Measurements from ENCODE around the gene FGGY. TPM values are rescaled to one million over a fixed set of nuclear protein-coding genes. Genes with fewer than 3 reads are reported as not detected.

Gene FGGY
- total RNA-seq, 2 donors from 2014 or later = 14.6 to 24.7 TPM

DNA sequence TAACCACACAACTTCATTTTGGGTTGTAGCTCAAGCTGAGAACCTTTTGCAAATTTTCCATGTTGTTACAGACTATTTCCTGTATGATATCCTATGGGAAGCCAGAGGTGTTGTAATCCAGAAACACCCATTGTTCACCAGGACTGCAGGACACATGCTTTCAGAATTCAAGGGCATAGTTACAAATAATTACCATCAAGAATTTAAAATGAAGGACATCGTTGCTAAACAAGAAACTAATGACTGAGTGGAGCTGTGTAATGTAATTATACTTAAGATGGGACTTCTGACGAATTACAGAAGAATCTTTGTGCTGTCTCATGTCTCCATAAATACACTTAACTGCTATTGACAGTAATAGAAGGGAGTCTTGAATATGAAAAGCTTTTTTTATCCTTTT is 470.2 kb downstream of the FGGY start:
- intact Hi-C loops (cut with DNase I) = no loop called here
- DNase-seq (ENCODE audit: low spot score) = no peak

DNA sequence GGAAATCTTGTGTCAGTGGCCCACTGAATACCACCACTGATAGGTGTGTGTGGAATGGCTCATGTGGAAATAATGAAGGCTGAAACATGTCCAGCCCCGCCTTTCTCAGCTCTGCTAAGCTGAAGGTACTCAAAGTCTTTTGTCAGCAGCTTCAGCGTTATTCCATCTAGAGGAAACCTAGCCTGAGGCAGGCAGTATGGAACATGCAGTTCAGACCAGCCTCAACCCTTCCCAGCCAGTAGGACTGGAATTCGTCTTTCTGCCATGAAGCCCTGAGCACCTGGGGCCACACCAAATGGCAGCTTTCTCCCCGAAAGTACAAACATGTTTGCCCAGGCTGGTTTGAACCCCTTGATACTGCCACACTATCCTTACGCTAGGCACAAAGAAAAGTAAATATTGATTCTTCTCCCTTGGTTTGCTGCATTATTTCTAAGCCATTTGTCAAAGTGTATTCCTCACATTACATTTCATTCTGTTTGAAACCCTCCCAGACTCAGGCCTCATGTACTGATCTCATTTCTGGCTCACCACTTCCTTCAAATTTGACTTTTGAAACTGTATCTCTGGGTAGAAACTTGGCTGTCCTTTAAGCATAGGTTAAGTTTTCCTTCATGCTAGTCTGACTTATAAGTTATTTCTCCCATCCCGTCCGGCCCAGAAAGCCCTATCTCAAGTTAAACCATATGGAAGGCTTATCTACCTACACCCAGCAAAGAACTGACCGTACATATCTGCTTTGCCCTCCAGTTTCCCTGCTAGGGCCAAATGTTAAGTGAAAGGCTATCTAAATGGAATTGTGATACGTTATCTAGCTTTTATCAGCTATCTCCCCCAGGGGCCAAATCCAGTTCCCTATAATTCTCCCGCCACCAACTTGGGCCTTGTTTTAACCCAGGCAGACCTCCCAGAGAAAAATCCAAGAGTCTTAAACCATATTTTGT is 472.2 kb downstream of the FGGY start:
- no peak for DNase-seq (ENCODE audit: low spot score)
- intact Hi-C loops (cut with DNase I) = no loop called here

DNA sequence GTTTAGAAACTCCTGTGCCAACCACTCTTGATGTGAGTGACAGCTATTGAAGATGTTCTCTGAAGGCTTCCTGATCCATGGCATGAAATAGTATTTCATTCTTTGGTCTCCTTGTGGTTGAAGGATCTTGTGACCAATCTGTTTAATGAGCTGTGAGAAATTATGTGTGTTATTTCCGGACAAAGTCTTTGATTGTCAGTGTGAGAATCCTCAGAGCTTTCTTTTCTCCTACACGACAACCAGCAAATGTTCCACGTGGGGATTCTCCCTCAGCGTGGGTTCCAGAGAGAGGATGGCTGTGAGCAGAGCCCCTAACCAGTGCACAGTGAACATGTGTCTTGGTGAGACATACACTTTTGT is 472.8 kb downstream of the FGGY start:
- intact Hi-C loops (cut with DNase I) = no loop called here
- DNase-seq (ENCODE audit: low spot score) = no peak

DNA sequence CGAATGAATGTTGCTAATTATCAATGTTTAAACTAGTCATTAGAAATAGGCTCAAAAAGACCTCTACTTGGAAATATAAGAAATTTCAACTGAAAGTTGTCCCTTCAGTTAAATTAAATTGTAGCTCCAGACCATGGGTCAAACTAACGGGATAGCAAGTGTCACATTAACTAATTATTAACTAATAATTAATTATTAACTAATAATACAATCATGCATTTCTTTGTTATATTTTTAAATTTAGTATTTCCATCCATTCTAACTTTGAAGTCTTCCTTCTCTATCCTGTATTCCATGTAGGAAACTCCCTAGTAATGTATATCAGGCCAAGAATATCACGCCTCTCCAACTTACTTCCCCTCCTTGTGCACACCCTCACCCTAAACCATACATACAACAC is 474.5 kb downstream of the FGGY start:
- DNase-seq (ENCODE audit: low spot score) = no peak
- intact Hi-C loops (cut with DNase I) = no loop called here

DNA sequence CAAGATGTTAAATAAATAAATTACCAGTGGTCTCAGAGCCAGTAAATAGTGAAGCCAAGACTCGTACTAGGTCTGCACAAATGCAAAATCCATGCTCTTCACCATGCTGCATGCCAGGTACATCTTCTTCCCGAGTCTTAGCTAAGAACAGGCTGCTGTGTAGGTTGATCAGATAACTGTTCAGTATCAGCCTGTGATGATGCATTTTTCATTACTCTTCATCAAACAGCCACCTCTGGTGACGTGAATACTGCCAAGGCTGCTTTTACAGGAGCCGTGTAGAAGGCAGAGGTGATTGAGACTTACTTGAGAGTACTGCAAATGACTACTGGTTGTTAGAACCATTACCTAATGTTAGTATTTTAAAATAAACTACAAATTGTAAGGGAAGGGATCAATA is 478.6 kb downstream of the FGGY start:
- intact Hi-C loops (cut with DNase I) = no loop called here

DNA sequence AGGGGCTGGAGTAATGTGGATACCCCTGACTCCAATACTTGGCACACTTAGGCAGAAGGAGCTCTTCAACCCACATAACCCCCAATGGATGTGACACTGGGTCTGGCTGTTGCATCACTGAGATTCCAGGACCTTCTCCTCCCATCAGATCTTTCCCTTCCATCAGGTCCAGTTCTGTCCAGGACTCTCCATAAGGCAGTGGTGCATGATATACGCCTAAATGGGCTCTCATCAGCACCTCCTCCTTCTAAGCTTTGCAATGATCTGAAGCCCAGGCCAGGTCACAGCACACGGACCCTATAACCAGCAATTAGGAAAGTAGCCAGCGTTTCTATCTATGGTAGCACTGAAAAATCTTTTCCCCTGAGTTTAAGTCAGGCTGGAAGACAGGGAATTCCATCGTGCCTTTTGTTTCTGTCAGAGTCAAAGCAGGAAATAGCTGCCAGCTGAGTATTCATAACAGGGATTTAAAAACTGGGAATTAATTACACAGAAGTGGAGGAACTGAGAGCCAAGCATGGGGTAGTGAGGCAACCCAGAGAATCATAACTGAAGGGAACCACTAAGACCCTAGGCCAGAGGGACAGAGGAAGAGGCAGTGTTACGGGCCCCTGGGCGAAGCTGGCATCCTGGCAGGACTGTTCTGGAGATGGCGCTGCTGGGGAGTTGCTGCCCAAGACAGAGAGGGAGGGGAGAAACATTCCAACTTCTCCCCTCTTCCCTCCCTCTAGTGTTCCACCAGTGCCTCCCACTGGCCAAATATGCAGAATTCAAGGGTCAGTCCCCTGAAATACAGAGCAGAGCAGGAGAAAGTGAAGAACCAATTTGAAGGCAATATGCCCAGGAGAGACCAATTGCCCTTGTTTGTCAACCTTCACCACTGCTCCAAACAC is 480.3 kb downstream of the FGGY start:
- intact Hi-C loops (cut with DNase I) = no loop called here

More for the DNA sequence above, 478.6 kb downstream of the FGGY start:
- DNase-seq (ENCODE audit: low spot score) = no peak

DNA sequence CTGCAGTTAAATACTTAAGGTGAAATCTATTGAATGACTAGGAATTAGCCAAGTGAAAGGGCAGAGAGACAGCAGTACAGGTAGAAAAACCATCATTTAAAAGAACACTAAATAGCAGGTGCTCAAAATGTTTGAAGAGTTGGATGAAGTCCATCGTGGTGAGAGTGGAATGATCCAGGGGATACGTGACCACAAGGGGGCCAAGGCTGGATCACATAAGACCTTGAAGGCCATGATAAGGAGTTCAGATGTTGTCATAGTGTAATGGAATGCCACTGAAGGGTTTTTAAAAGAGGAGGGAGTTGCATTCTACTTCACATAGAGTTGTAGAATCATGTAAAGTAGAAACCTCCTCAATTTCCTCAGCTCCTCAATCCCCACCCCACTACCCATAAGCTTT is 483.1 kb downstream of the FGGY start:
- no peak for DNase-seq (ENCODE audit: low spot score)
- intact Hi-C loops (cut with DNase I) = no loop called here

More for the DNA sequence above, 480.3 kb downstream of the FGGY start:
- no peak for DNase-seq (ENCODE audit: low spot score)

DNA sequence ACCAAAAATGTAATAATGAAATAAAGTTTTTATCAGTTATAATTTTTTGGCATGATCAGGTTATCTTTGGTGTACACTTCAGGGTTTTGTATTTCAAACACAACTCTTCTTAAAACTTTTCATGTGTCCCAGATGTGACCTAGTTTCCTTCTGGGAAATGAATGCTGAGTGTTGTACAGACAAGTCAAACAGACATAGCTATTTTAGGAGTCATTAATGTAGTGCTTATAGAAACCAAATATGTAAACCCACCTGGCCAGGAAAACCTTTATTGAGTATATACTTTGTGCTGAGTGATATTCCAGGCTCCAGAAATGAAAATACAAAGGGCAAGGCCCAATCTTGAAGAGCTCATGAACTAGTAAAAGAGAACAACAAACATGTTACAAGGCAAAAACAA is 491.9 kb downstream of the FGGY start:
- no peak for DNase-seq (ENCODE audit: low spot score)
- intact Hi-C loops (cut with DNase I) = no loop called here

DNA sequence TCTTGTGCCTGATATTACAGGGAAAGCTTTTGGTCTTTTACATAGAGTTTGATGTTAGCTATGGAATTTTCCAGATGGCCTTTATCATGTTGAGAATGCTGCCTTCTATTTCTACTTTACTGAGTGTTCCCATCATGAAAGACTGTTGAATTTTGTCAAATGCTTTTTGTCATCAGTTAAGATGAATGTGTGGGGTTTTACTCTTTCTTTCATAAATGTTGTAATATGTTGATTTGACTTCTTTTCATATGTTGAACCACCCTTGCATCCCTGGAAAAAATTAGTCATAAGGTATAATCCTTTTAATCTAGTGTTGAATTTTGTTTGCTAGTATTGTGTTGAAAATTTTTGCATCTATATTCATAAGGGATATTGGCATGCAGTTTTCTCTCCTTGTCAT is 501.7 kb downstream of the FGGY start:
- no peak for DNase-seq (ENCODE audit: low spot score)
- intact Hi-C loops (cut with DNase I) = no loop called here

DNA sequence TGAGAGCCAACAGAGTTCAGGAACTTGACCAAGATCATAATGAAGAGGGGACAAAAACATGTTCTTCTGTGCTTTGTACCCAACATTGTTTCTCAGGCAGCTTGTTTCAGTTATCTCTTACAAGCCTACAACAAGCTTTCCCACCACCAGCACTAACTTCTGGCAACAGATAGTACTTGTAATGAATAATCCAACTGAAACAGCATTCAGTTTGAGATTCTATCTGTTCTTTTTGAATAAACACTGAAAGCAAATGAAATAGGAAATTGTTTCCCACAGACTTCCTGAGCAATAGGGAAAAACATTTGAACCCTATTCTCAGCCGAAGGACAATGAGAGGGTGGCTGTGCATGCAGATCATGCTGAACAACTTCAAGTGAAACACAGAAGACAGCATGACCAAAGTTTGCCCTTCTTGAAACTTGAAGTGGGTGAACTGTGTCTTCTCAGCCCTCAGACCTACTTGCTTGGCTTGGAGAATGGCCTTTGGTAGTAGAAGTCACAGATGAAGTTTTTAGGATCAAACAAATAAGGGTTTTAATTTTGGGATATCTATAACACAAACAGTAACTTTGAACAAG is 506.7 kb downstream of the FGGY start:
- no peak for DNase-seq (ENCODE audit: low spot score)
- intact Hi-C loops (cut with DNase I) = no loop called here

DNA sequence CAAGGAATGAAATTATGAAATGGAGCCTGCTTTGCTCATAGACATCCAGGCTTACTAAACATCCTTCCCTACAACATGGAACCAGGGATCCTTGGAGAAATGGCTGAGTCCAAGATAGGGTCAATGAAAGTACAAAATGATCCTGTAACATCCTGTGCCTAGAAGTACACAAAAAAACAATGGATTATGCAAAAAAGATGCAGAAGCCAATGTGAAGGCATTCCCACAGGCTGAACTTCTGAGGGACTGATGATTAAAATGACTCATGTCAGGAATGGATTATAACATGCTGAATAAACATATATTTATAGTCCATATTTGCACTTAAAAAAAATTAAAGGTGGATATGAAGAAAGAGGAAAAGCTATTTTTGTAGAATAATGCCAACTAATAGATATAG is 507.4 kb downstream of the FGGY start:
- DNase-seq (ENCODE audit: low spot score) = no peak
- intact Hi-C loops (cut with DNase I) = no loop called here

DNA sequence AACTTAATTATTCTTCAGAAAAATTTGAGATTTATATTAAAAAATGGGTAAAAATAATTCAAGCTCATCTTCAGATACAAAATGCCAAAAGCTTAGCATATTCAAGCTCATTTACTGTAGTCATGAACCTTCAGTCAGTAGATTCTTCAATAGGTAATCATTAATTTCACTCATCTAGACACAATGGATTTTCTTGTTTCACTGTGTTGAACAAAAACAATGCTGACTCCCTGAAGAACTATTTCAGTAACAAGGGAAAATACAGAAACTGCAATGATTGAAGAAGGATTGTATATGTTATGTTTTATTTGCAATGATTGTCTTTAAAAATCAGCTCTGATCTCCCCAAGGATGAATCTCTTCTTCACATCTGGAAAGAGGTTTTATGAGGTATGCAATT is 508.7 kb downstream of the FGGY start:
- intact Hi-C loops (cut with DNase I) = no loop called here

More for the DNA sequence above, 508.7 kb downstream of the FGGY start:
- DNase-seq (ENCODE audit: low spot score) = no peak

Small RNAs within 50 kb of the gene (microRNA-seq; reads per million reads assigned to microRNA genes)
- 0 reads per million in 2 donors for gene MIR4711 (ENCODE audit: borderline microRNAs expressed in 2 of 2)
